Neuronal stem cell (in vitro differentiated cells): Measurements from ENCODE around the gene ATOX1.

Source experiments
- DNase-seq: peaks from one replicate; pipeline ENCODE4 v3.0.0-alpha.2; 2013; ENCODE audit warnings: low spot score
- H2AFZ ChIP-seq: one replicate; pipeline ENCODE4 v1.6.1; 2013; ENCODE audit warnings: mild to moderate bottlenecking, low read length, inconsistent platforms
- H2AK5ac ChIP-seq: 2 replicates; pipeline ENCODE4 v1.6.1; 2013; ENCODE audit warnings: low read depth, mild to moderate bottlenecking, inconsistent platforms, low read length, moderate library complexity, mixed read lengths
- H2BK120ac ChIP-seq: 2 replicates; pipeline ENCODE4 v1.6.1; 2013; ENCODE audit warnings: low read depth, mild to moderate bottlenecking, inconsistent platforms, low read length, moderate library complexity, mixed read lengths
- H2BK12ac ChIP-seq: one replicate; pipeline ENCODE4 v1.6.1; 2013; ENCODE audit warnings: low read length, inconsistent platforms
- H2BK15ac ChIP-seq: 2 replicates; pipeline ENCODE4 v1.6.1; 2013; ENCODE audit warnings: mild to moderate bottlenecking, low read length, inconsistent platforms, mixed read lengths
- H2BK5ac ChIP-seq: one replicate; pipeline ENCODE4 v1.6.1; 2013; ENCODE audit warnings: inconsistent platforms, mild to moderate bottlenecking, low read length, moderate library complexity
- H3K14ac ChIP-seq: one replicate; pipeline ENCODE4 v1.6.1; 2013; ENCODE audit warnings: low read length, inconsistent platforms
- H3K18ac ChIP-seq: 2 replicates; pipeline ENCODE4 v1.6.1; 2013; ENCODE audit warnings: low read length, inconsistent platforms
- H3K23ac ChIP-seq: 2 replicates; pipeline ENCODE4 v1.6.1; 2013; ENCODE audit warnings: low read depth, mild to moderate bottlenecking, mixed read lengths, low read length, inconsistent platforms; ENCODE audit not compliant: poor library complexity
- H3K27ac ChIP-seq: replicated peaks from 3 replicates; pipeline ENCODE4 v1.5.1; 2013; ENCODE audit warnings: low read length, inconsistent platforms
- H3K27me3 ChIP-seq, 3 experiments: 2 replicates each; pipeline ENCODE4 v1.6.1; 2013; ENCODE audit warnings: low read length in 3 of 3, mild to moderate bottlenecking in 2 of 3, inconsistent platforms in 1 of 3, low read depth in 1 of 3, mixed read lengths in 1 of 3, moderate library complexity in 1 of 3; ENCODE audit not compliant: control insufficient read depth in 3 of 3, insufficient read depth in 3 of 3
- H3K36me3 ChIP-seq, 2 donors: replicated peaks in 1 of 2; 2 replicates each; pipeline ENCODE4 v1.6.1; 2013; ENCODE audit warnings: low read length in 2 of 2; ENCODE audit not compliant: control insufficient read depth in 2 of 2, insufficient read depth in 2 of 2
- H3K4ac ChIP-seq: 2 replicates; pipeline ENCODE4 v1.6.1; 2013; ENCODE audit warnings: inconsistent platforms, mild to moderate bottlenecking, low read length, moderate library complexity
- H3K4me1 ChIP-seq, 2 donors: 1 replicate in 1 of 2; 2 replicates in 1 of 2; pipeline ENCODE4 v1.6.1; 2013; ENCODE audit warnings: low read length in 2 of 2, low read depth in 1 of 2; ENCODE audit not compliant: control insufficient read depth in 2 of 2, insufficient read depth in 1 of 2
- H3K4me2 ChIP-seq: one replicate; pipeline ENCODE4 v1.6.1; 2013; ENCODE audit warnings: mild to moderate bottlenecking, low read length, inconsistent platforms; ENCODE audit not compliant: insufficient read depth, poor library complexity, severe bottlenecking
- H3K4me3 ChIP-seq, 2 donors: 2 replicates each; pipeline ENCODE4 v1.5.1; 2013; ENCODE audit warnings: low read length in 2 of 2, mild to moderate bottlenecking in 2 of 2, inconsistent platforms in 1 of 2, moderate library complexity in 1 of 2
- H3K79me1 ChIP-seq: one replicate; pipeline ENCODE4 v1.6.1; 2013; ENCODE audit warnings: low read depth, mild to moderate bottlenecking, inconsistent platforms, low read length, moderate library complexity
- H3K9ac ChIP-seq: one replicate; pipeline ENCODE4 v1.6.1; 2013; ENCODE audit warnings: mild to moderate bottlenecking, low read depth, low read length, inconsistent platforms; ENCODE audit not compliant: poor library complexity
- H3K9me3 ChIP-seq, 2 donors: replicated peaks in 1 of 2; 2 replicates each; pipeline versions ENCODE3 to v1.6.1; 2013; ENCODE audit warnings: low read length in 2 of 2, mild to moderate bottlenecking in 2 of 2, inconsistent platforms in 1 of 2, low read depth in 1 of 2, mixed read lengths in 1 of 2, moderate library complexity in 1 of 2; ENCODE audit not compliant: control insufficient read depth in 2 of 2, insufficient read depth in 1 of 2
- H4K8ac ChIP-seq: one replicate; pipeline ENCODE4 v1.6.1; 2013; ENCODE audit warnings: low read depth, mild to moderate bottlenecking, inconsistent platforms, low read length, moderate library complexity
- H4K91ac ChIP-seq: one replicate; pipeline ENCODE4 v1.6.1; 2013; ENCODE audit warnings: low read length, low read depth, mild to moderate bottlenecking, inconsistent platforms; ENCODE audit not compliant: poor library complexity
- WGBS, 2 donors: extraction: QIAGEN DNeasy Blood & Tissue Kit; methylation state at CpG; one replicate each; pipeline ENCODE4 v1.1.7; 2013; ENCODE audit warnings: missing lambda C conversion rate in 2 of 2, mixed read lengths in 1 of 2; ENCODE audit not compliant: insufficient read length in 2 of 2, insufficient replicate concordance in 1 of 2; ENCODE audit errors: extremely low coverage in 2 of 2; 5-methylcytosine and 5-hydroxymethylcytosine counted together

ATOX1 gene

GRCh38 chr5:151798674-151799073, 40.2 kb upstream of the ATOX1 start:
- Histone ChIP-seq H3K9me3 (no peaks in the 10 kb centered on the region), H3K4me3 (no peak overlapping the region), H3K4me1 (no peaks in the 10 kb centered on the region), H2AFZ (no peak overlapping the region), H3K4ac (no peak overlapping the region), H3K4me2 (no peak overlapping the region), H3K27ac (no peak overlapping the region), H3K18ac (no peak overlapping the region), H3K23ac (no peak overlapping the region), H3K27me3 (no peaks in the 10 kb centered on the region), H3K9ac (no peak overlapping the region), H2BK5ac (no peak overlapping the region), H3K36me3 (peaks cover 36 to 98% of the 10 kb centered on the region in 2 donors), H3K14ac (no peak overlapping the region), H3K79me1 (peaks cover 5% of the 10 kb centered on the region), H2BK15ac (no peak overlapping the region), H2AK5ac (no peak overlapping the region), H2BK12ac (no peak overlapping the region), H4K8ac (no peak overlapping the region), H4K91ac (no peak overlapping the region), H2BK120ac (no peak overlapping the region)
- DNase-seq = no peak
- no CpG with 5 or more reads among the region's 3 CpGs for WGBS, 2 donors

- no peak overlapping the region for H3K23ac ChIP-seq
- no peaks in the 10 kb centered on the region for H3K9me3 ChIP-seq
- no peak for DNase-seq
- no peak overlapping the region for H3K4me3 ChIP-seq
- no peak overlapping the region for H3K4ac ChIP-seq
- no peak overlapping the region for H3K9ac ChIP-seq
- peaks cover 4% of the 10 kb centered on the region for H3K79me1 ChIP-seq
- WGBS, 2 donors = no CpG with 5 or more reads among the region's 1 CpG
- H2BK120ac ChIP-seq = no peak overlapping the region
- H3K27me3 ChIP-seq = no peaks in the 10 kb centered on the region
- H2BK12ac ChIP-seq = no peak overlapping the region
- H2AFZ ChIP-seq = no peak overlapping the region
- no peak overlapping the region for H3K4me2 ChIP-seq
- H2AK5ac ChIP-seq = no peak overlapping the region
- H3K4me1 ChIP-seq = no peaks in the 10 kb centered on the region
- H3K36me3 ChIP-seq = peaks cover 38 to 100% of the 10 kb centered on the region in 2 donors
- H2BK5ac ChIP-seq = no peak overlapping the region
- no peak overlapping the region for H3K18ac ChIP-seq
- no peak overlapping the region for H3K27ac ChIP-seq
- no peak overlapping the region for H2BK15ac ChIP-seq
- H3K14ac ChIP-seq = no peak overlapping the region
- no peak overlapping the region for H4K91ac ChIP-seq
- H4K8ac ChIP-seq = no peak overlapping the region
Measured at GRCh38 chr5:151795426-151795825, 37.0 kb upstream of the ATOX1 start.

DNA sequence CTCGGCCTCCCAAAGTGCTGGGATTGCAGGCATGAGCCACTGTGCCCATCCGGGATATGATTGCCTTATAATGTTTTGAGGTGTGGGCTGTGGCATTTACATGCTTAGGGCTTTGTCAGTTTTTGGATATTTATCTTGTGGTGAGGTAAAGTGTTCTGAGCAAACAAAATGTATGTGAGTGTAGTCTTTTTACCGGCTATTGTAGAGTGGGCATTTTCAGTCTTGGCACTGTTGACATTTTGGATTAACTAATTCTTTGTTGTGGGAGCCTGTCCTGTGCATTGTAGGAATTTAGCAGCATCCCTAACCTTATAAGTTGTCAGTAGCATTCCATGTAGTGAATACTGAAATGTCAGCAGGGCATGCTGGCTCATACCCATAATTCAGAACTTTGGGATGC, 34.9 kb upstream of the ATOX1 start:
- DNase-seq = no peak
- Histone ChIP-seq H2BK120ac (no peak overlapping the region), H3K27me3 (no peaks in the 10 kb centered on the region), H3K4me3 (no peak overlapping the region), H3K4me1 (no peaks in the 10 kb centered on the region), H4K8ac (no peak overlapping the region), H4K91ac (no peak overlapping the region), H3K27ac (no peak overlapping the region), H3K9ac (no peak overlapping the region), H3K79me1 (peaks cover 5% of the 10 kb centered on the region), H3K14ac (no peak overlapping the region), H2AFZ (no peak overlapping the region), H2BK12ac (no peak overlapping the region), H3K36me3 (peaks cover 35 to 100% of the 10 kb centered on the region in 2 donors), H3K4me2 (no peak overlapping the region), H3K9me3 (no peaks in the 10 kb centered on the region), H3K4ac (no peak overlapping the region), H2BK5ac (no peak overlapping the region), H3K18ac (no peak overlapping the region), H3K23ac (no peak overlapping the region), H2BK15ac (no peak overlapping the region), H2AK5ac (no peak overlapping the region)
- no CpG with 5 or more reads among the region's 3 CpGs for WGBS, 2 donors

GRCh38 chr5:151787817-151788216, 29.4 kb upstream of the ATOX1 start:
- Histone ChIP-seq H3K9me3 (no peaks in the 10 kb centered on the region), H4K91ac (no peak overlapping the region), H2AFZ (no peak overlapping the region), H3K79me1 (peaks cover 8% of the 10 kb centered on the region), H2BK120ac (no peak overlapping the region), H2BK15ac (no peak overlapping the region), H3K9ac (no peak overlapping the region), H3K18ac (no peak overlapping the region), H2BK12ac (no peak overlapping the region), H2BK5ac (no peak overlapping the region), H3K27me3 (no peaks in the 10 kb centered on the region), H3K4me2 (no peak overlapping the region), H3K23ac (no peak overlapping the region), H3K27ac (no peak overlapping the region), H4K8ac (no peak overlapping the region), H3K4me1 (no peaks in the 10 kb centered on the region), H2AK5ac (no peak overlapping the region), H3K14ac (no peak overlapping the region), H3K4ac (no peak overlapping the region), H3K4me3 (no peak overlapping the region), H3K36me3 (peaks cover 23 to 78% of the 10 kb centered on the region in 2 donors)
- DNase-seq = no peak
- no CpG with 5 or more reads among the region's 6 CpGs for WGBS, 2 donors
